Measurements from ENCODE around the gene UNC5C.
A peak's percentile ranks its signal among the peaks of the same experiment; 100 is the strongest.
"Not testable (repeated sequence)": the region's sequence is repeated elsewhere in the genome, so short reads cannot be mapped to it uniquely, and the experiment has no call there.

UNC5C gene

GRCh38 chr4:95209927-95210326 is 338.8 kb downstream of the UNC5C start:
- no peak for DNase-seq

- DNase-seq: no peak
Observed at GRCh38 chr4:95204873-95205272, 343.9 kb downstream of the UNC5C start.

GRCh38 chr4:95204267-95204844 is 344.4 kb downstream of the UNC5C start:
- no peak for DNase-seq

- DNase-seq: no peak
Observed at GRCh38 chr4:95198961-95199360, 349.8 kb downstream of the UNC5C start.

GRCh38 chr4:95197353-95197752 is 351.4 kb downstream of the UNC5C start:
- no peak for DNase-seq

GRCh38 chr4:95193391-95194224 is 355.2 kb downstream of the UNC5C start:
- DNase-seq: no peak

- DNase-seq: no peak
Observed at GRCh38 chr4:95191537-95191936, 357.2 kb downstream of the UNC5C start.

- DNase-seq: peak; percentile 62
Observed at GRCh38 chr4:95190751-95191436, 357.9 kb downstream of the UNC5C start.

- no peak for DNase-seq
Observed at GRCh38 chr4:95188701-95189370, 359.9 kb downstream of the UNC5C start.

- DNase-seq: peak; percentile 71
Observed at GRCh38 chr4:95186666-95187065, 362.1 kb downstream of the UNC5C start.

GRCh38 chr4:95183656-95184408 is 364.9 kb downstream of the UNC5C start:
- no peak for DNase-seq

- DNase-seq: no peak
Observed at GRCh38 chr4:95181996-95182306, 366.8 kb downstream of the UNC5C start.

GRCh38 chr4:95181243-95181995 is 367.4 kb downstream of the UNC5C start:
- DNase-seq: peak; percentile 32

GRCh38 chr4:95180531-95181242 is 368.1 kb downstream of the UNC5C start:
- no peak for DNase-seq

- no peak for DNase-seq
Observed at GRCh38 chr4:95178938-95179337, 369.8 kb downstream of the UNC5C start.

GRCh38 chr4:95171377-95171776 is 377.4 kb downstream of the UNC5C start:
- DNase-seq: not testable (repeated sequence)

GRCh38 chr4:95170176-95170575 is 378.6 kb downstream of the UNC5C start:
- no peak for DNase-seq

- DNase-seq: no peak
Observed at GRCh38 chr4:95167805-95168204, 381.0 kb downstream of the UNC5C start.

- peak; percentile 72 for DNase-seq
Observed at GRCh38 chr4:95165926-95166524, 382.7 kb downstream of the UNC5C start.

- DNase-seq: no peak
Observed at GRCh38 chr4:95162867-95163266, 385.9 kb downstream of the UNC5C start.
